Measurements from ENCODE around the gene RBKS. TPM values are rescaled to one million over a fixed set of nuclear protein-coding genes. Genes with fewer than 3 reads are reported as not detected.
"Not testable (repeated sequence)": the region's sequence is repeated elsewhere in the genome, so short reads cannot be mapped to it uniquely, and the experiment has no call there.

The RBKS gene
- total RNA-seq, 1 experiment from 2014 or later = 3.3 TPM

DNA sequence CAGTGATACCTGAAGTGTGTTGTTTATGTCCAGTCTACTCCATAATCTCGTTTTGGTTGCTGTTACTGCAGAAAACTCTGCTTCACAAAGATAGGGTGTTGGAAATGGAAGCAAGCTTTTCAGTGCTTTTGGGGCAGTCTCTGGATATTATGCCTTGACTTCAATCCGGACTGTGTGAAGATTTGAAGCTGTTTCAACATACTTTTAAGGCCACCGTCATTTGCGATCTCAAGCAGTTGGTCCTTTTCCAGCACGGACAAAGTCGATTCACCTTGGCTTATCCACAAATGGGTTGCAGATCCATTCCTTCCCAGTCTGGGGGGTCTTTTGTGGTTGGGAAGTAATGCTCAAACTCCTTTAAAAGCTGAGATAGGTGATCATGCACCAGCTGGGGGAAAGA is 20.4 kb downstream of the RBKS start:
- Mint-ChIP-seq H3K9me3 (ENCODE audit: low read depth, unreplicated experiment) (no peaks in the 10 kb centered on the region), H3K4me1 (ENCODE audit: low read depth, unreplicated experiment) (peaks cover 27% of the 10 kb centered on the region), H3K4me3 (ENCODE audit: low read depth, unreplicated experiment) (no peak overlapping the region), H3K27me3 (ENCODE audit: unreplicated experiment) (no peaks in the 10 kb centered on the region), H3K36me3 (ENCODE audit: insufficient read depth, unreplicated experiment) (no peaks in the 10 kb centered on the region), H3K27ac (ENCODE audit: unreplicated experiment) (no peak overlapping the region)
- CTCF ChIA-PET = no interaction called here
- DNase-seq = no peak
- intact Hi-C loops (cut with micrococcal nuclease; ENCODE audit: unreplicated experiment) = no loop called here
- TF ChIP-seq, protein P1, sequence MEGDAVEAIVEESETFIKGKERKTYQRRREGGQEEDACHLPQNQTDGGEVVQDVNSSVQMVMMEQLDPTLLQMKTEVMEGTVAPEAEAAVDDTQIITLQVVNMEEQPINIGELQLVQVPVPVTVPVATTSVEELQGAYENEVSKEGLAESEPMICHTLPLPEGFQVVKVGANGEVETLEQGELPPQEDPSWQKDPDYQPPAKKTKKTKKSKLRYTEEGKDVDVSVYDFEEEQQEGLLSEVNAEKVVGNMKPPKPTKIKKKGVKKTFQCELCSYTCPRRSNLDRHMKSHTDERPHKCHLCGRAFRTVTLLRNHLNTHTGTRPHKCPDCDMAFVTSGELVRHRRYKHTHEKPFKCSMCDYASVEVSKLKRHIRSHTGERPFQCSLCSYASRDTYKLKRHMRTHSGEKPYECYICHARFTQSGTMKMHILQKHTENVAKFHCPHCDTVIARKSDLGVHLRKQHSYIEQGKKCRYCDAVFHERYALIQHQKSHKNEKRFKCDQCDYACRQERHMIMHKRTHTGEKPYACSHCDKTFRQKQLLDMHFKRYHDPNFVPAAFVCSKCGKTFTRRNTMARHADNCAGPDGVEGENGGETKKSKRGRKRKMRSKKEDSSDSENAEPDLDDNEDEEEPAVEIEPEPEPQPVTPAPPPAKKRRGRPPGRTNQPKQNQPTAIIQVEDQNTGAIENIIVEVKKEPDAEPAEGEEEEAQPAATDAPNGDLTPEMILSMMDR (IDR thresholded peaks at IDR 0.05; ENCODE audit: unreplicated experiment) = no peak
- no TSS peak for BruUV-seq (replicated peaks)

DNA sequence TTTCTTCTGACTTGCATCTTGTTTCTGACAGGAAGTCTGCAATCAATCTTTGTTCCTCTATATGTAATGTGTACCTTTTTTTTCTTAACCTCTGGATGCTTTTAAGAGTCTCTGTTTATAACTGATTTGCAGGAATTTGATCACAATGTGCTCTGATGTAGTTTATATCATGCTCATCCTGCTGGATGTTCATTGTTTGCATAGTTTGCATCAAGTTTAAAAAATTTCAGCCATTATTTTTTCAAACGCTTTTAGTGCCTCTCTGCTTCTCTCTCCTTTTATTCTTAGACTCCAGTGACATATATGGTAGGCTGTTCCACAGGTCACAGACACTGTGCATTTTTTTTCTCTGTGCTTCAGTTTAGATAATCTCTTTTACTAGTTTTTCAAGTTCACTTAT is 23.9 kb downstream of the RBKS start:
- BruUV-seq (replicated peaks) = no TSS peak
- Mint-ChIP-seq H3K36me3 (ENCODE audit: insufficient read depth, unreplicated experiment) (no peaks in the 10 kb centered on the region), H3K9me3 (ENCODE audit: low read depth, unreplicated experiment) (no peaks in the 10 kb centered on the region), H3K4me3 (ENCODE audit: low read depth, unreplicated experiment) (no peak overlapping the region), H3K27ac (ENCODE audit: unreplicated experiment) (no peak overlapping the region), H3K27me3 (ENCODE audit: unreplicated experiment) (no peaks in the 10 kb centered on the region), H3K4me1 (ENCODE audit: low read depth, unreplicated experiment) (peaks cover 10% of the 10 kb centered on the region)
- CTCF ChIA-PET = no interaction called here
- TF ChIP-seq, protein P1 (IDR thresholded peaks at IDR 0.05; ENCODE audit: unreplicated experiment) = no peak
- DNase-seq = no peak
- intact Hi-C loops (cut with micrococcal nuclease; ENCODE audit: unreplicated experiment) = no loop called here

DNA sequence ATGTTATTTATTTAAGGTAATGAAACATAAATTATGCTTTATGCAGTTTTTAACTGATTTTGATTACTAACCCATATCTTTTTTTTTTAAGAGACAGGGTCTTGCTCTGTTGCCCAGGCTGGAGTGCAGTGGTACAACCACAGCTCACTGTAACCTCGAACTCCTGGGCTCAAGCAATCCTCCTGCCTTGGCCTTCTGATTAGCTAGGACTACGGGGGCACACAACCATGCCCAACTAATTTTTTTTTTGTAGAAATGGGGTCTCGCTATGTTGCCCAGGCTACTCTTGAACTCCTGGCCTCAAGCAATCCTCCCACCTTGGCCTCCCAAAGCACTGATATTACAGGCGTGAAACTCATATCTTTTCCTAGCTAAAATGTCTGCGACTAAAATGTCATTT is 26.2 kb downstream of the RBKS start:
- H3K9me3 Mint-ChIP-seq (ENCODE audit: low read depth, unreplicated experiment); DNase-seq; intact Hi-C loops (cut with micrococcal nuclease; ENCODE audit: unreplicated experiment); CTCF ChIA-PET; H3K4me1 Mint-ChIP-seq (ENCODE audit: low read depth, unreplicated experiment); H3K27me3 Mint-ChIP-seq (ENCODE audit: unreplicated experiment); H3K27ac Mint-ChIP-seq (ENCODE audit: unreplicated experiment); H3K36me3 Mint-ChIP-seq (ENCODE audit: insufficient read depth, unreplicated experiment); BruUV-seq (replicated peaks); H3K4me3 Mint-ChIP-seq (ENCODE audit: low read depth, unreplicated experiment): not testable (repeated sequence)

DNA sequence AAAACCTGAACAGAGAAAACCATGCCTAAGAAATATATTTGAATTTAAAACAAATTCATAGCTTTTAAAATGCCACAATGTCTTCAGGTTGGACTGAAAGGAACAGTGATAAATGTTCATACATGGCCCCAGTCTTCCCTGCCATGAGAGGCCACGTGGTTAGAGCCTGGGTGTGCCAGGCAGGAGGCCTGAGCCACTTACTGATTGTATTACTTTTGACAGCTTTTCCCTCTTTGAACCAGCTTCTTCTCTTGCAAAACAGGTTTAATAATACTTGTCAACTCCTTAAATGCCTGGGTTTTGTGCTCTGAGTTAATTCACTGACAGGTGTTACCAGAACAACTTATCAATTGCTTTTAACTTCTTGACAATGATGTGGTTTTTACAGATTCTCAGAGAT is 27.0 kb downstream of the RBKS start:
- Mint-ChIP-seq H3K27me3 (ENCODE audit: unreplicated experiment) (no peaks in the 10 kb centered on the region), H3K9me3 (ENCODE audit: low read depth, unreplicated experiment) (no peaks in the 10 kb centered on the region), H3K4me3 (ENCODE audit: low read depth, unreplicated experiment) (no peak overlapping the region), H3K36me3 (ENCODE audit: insufficient read depth, unreplicated experiment) (no peaks in the 10 kb centered on the region), H3K27ac (ENCODE audit: unreplicated experiment) (no peak overlapping the region), H3K4me1 (ENCODE audit: low read depth, unreplicated experiment) (peaks cover 15% of the 10 kb centered on the region)
- intact Hi-C loops (cut with micrococcal nuclease; ENCODE audit: unreplicated experiment) = no loop called here
- CTCF ChIA-PET = interaction anchor here (0.6 kb wide), 1 partner anchor 119 kb away, joined by 4 read pairs; no protein-coding TSS in a partner anchor
- no peak for DNase-seq
- TF ChIP-seq, protein P1 (IDR thresholded peaks at IDR 0.05; ENCODE audit: unreplicated experiment) = no peak
- no TSS peak for BruUV-seq (replicated peaks)

DNA sequence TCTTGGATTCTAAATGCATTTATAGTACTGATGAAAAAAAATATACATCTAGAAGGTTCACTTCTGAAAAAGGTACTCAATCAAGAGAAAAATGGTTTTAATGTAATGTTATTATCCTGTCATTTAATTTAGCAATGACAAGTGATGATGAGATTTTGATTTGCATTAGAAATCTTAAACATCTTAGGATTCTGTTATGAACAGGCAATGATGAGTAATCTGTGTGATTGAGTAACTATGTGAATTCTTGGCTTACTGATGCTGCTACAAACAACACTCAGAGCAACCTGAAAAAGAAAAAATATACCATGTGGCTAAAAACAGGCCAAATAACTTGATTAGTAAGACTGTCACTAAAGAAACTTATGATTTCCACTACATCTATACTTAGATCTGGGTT is 30.1 kb downstream of the RBKS start:
- Mint-ChIP-seq H3K9me3 (ENCODE audit: low read depth, unreplicated experiment) (peaks cover 3% of the 10 kb centered on the region), H3K36me3 (ENCODE audit: insufficient read depth, unreplicated experiment) (no peaks in the 10 kb centered on the region), H3K27me3 (ENCODE audit: unreplicated experiment) (no peaks in the 10 kb centered on the region), H3K4me1 (ENCODE audit: low read depth, unreplicated experiment) (peaks cover 32% of the 10 kb centered on the region), H3K27ac (ENCODE audit: unreplicated experiment) (no peak overlapping the region), H3K4me3 (ENCODE audit: low read depth, unreplicated experiment) (no peak overlapping the region)
- CTCF ChIA-PET = no interaction called here
- no TSS peak for BruUV-seq (replicated peaks)
- no peak for DNase-seq
- TF ChIP-seq, protein P1 (IDR thresholded peaks at IDR 0.05; ENCODE audit: unreplicated experiment) = no peak
- intact Hi-C loops (cut with micrococcal nuclease; ENCODE audit: unreplicated experiment) = no loop called here
